H1 (cell line): ENCODE data around the gene CDK5RAP2. TPM values are rescaled to one million over a fixed set of nuclear protein-coding genes. Genes with fewer than 3 reads are reported as not detected.

Source experiments
- CTCF ChIA-PET: fragments of 300-600 bp; sonication (Branson Sonifier 250); formaldehyde crosslinking; loops from one replicate; lab custom pipeline; 2021; ENCODE audit not compliant: partially characterized antibody; lab: Charles Lee
- POLR2A ChIA-PET: fragments of 300-600 bp; sonication (Branson Sonifier 250); formaldehyde crosslinking; loops from one replicate; lab custom pipeline; 2021; ENCODE audit warnings: inconsistent platforms; ENCODE audit not compliant: partially characterized antibody; lab: Charles Lee
- DNase-seq, 2 experiments: peaks; one replicate each; pipeline versions ENCODE4 v3.0.0 to v3.0.0-alpha.2; 2010 to 2022; ENCODE audit warnings: low spot score in 2 of 2, low read depth in 1 of 2, mixed read lengths in 1 of 2
- FAIRE-seq: peaks from 2 replicates; lab custom pipeline; 2011; peaks lifted over from hg19 to GRCh38; lab: Jason Lieb, UNC
- H2AFZ ChIP-seq: 2 replicates; pipeline ENCODE4 v1.8.1; 2012; ENCODE audit warnings: low read length, inconsistent platforms
- H2AK5ac ChIP-seq: 2 replicates; pipeline ENCODE4 v1.6.1; 2013; ENCODE audit warnings: low read depth, low read length
- H2BK120ac ChIP-seq: replicated peaks from 2 replicates; pipeline ENCODE3; 2013; ENCODE audit warnings: low read depth, low read length, inconsistent platforms
- H2BK12ac ChIP-seq: 2 replicates; pipeline ENCODE4 v1.6.1; 2013; ENCODE audit warnings: low read depth, low read length
- H2BK15ac ChIP-seq: 2 replicates; pipeline ENCODE4 v1.6.1; 2013; ENCODE audit warnings: low read length
- H2BK20ac ChIP-seq: 2 replicates; pipeline ENCODE4 v1.6.1; 2013; ENCODE audit warnings: low read length
- H2BK5ac ChIP-seq: 2 replicates; pipeline ENCODE4 v1.6.1; 2013; ENCODE audit warnings: low read depth, low read length
- H3K14ac ChIP-seq: 2 replicates; pipeline ENCODE4 v1.6.1; 2013; ENCODE audit warnings: inconsistent platforms; ENCODE audit not compliant: insufficient read length
- H3K18ac ChIP-seq: 2 replicates; pipeline ENCODE4 v1.6.1; 2013; ENCODE audit warnings: low read length; ENCODE audit errors: extremely low read depth
- H3K23ac ChIP-seq: 2 replicates; pipeline ENCODE4 v1.6.1; 2013; ENCODE audit warnings: inconsistent platforms; ENCODE audit not compliant: insufficient read length
- H3K23me2 ChIP-seq: 2 replicates; pipeline ENCODE4 v1.6.1; 2013; ENCODE audit warnings: low read depth, low read length
- H3K27ac ChIP-seq: 2 replicates; pipeline ENCODE4 v1.6.1; 2011; ENCODE audit warnings: low read depth, low read length, inconsistent platforms
- H3K27me3 ChIP-seq, 4 experiments: replicated peaks in 1 of 4; 1 replicate in 1 of 4; 2 replicates in 3 of 4; pipeline versions ENCODE4 v1.6.1 to v1.8.1; 2011 to 2013; ENCODE audit warnings: low read length in 3 of 4, mild to moderate bottlenecking in 3 of 4, inconsistent platforms in 2 of 4, mixed read lengths in 2 of 4, moderate library complexity in 1 of 4; ENCODE audit not compliant: control insufficient read depth in 3 of 4, insufficient read depth in 3 of 4; ENCODE audit errors: extremely low read depth in 1 of 4
- H3K36me3 ChIP-seq, 4 experiments: 2 replicates each; pipeline versions ENCODE4 v1.6.1 to v1.8.1; 2011 to 2013; ENCODE audit warnings: mild to moderate bottlenecking in 4 of 4, low read length in 3 of 4, moderate library complexity in 2 of 4, control low read depth in 1 of 4, inconsistent platforms in 1 of 4; ENCODE audit not compliant: insufficient read depth in 4 of 4, control insufficient read depth in 2 of 4
- H3K4ac ChIP-seq: replicated peaks from 2 replicates; pipeline ENCODE3; 2013; ENCODE audit warnings: low read length, low read depth, mixed read lengths, inconsistent platforms; ENCODE audit not compliant: insufficient read length
- H3K4me1 ChIP-seq, 4 experiments: replicated peaks in 1 of 4; 1 replicate in 1 of 4; 2 replicates in 3 of 4; pipeline versions ENCODE4 v1.6.1 to v1.8.1; 2011 to 2013; ENCODE audit warnings: low read length in 3 of 4, inconsistent platforms in 2 of 4, mixed read lengths in 1 of 4; ENCODE audit not compliant: insufficient read depth in 4 of 4, control insufficient read depth in 3 of 4
- H3K4me2 ChIP-seq, 2 experiments: 2 replicates each; pipeline versions ENCODE4 v1.6.1 to v1.8.1; 2011 to 2013; ENCODE audit warnings: low read depth in 2 of 2, low read length in 2 of 2, control low read depth in 1 of 2, inconsistent platforms in 1 of 2, mild to moderate bottlenecking in 1 of 2; ENCODE audit not compliant: insufficient read depth in 1 of 2
- H3K4me3 ChIP-seq, 4 experiments: fragments of 200-600, 300-600 bp in 1 of 4; sonication (generic), shearing (Covaris generic), sonication (Bioruptor Twin) in 1 of 4; 2 replicates each; pipeline versions ENCODE4 v1.5.1 to v1.8.1; 2011 to 2016; ENCODE audit warnings: low read length in 4 of 4, low read depth in 3 of 4, control low read depth in 2 of 4, inconsistent platforms in 2 of 4, mild to moderate bottlenecking in 2 of 4, mixed read lengths in 1 of 4, moderate library complexity in 1 of 4; ENCODE audit not compliant: insufficient read depth in 2 of 4; ENCODE audit errors: extremely low read depth in 1 of 4
- H3K56ac ChIP-seq: replicated peaks from 2 replicates; pipeline ENCODE3; 2013; ENCODE audit warnings: low read depth, mild to moderate bottlenecking, mixed read lengths, low read length, inconsistent platforms; ENCODE audit not compliant: insufficient read length
- H3K79me1 ChIP-seq: 2 replicates; pipeline ENCODE4 v1.6.1; 2013; ENCODE audit warnings: low read depth, low read length, control low read depth
- H3K79me2 ChIP-seq, 2 experiments: 2 replicates each; pipeline versions ENCODE4 v1.6.1 to v1.8.1; 2012 to 2013; ENCODE audit warnings: low read length in 2 of 2, mild to moderate bottlenecking in 2 of 2, inconsistent platforms in 1 of 2; ENCODE audit not compliant: insufficient read depth in 2 of 2, control insufficient read depth in 1 of 2
- H3K9ac ChIP-seq, 4 experiments: replicated peaks in 1 of 4; 1 replicate in 1 of 4; 2 replicates in 3 of 4; pipeline versions ENCODE4 v1.6.1 to v1.8.1; 2011 to 2013; ENCODE audit warnings: low read depth in 3 of 4, low read length in 3 of 4, control low read depth in 2 of 4, mild to moderate bottlenecking in 2 of 4, moderate library complexity in 2 of 4, inconsistent platforms in 1 of 4; ENCODE audit errors: extremely low read depth in 1 of 4
- H3K9me3 ChIP-seq, 2 experiments: 2 replicates each; pipeline versions ENCODE4 v1.6.1 to v1.8.1; 2012 to 2013; ENCODE audit warnings: mild to moderate bottlenecking in 2 of 2, moderate library complexity in 2 of 2, control low read depth in 1 of 2, inconsistent platforms in 1 of 2, low read depth in 1 of 2, low read length in 1 of 2, mixed read lengths in 1 of 2; ENCODE audit not compliant: insufficient read depth in 2 of 2
- H4K20me1 ChIP-seq, 2 experiments: replicated peaks in 1 of 2; 2 replicates each; pipeline versions ENCODE3 to v1.8.1; 2011 to 2013; ENCODE audit warnings: inconsistent platforms in 2 of 2, low read length in 2 of 2, mild to moderate bottlenecking in 1 of 2; ENCODE audit not compliant: insufficient read depth in 2 of 2, control insufficient read depth in 1 of 2
- H4K5ac ChIP-seq: 2 replicates; pipeline ENCODE4 v1.6.1; 2013; ENCODE audit warnings: low read length, low read depth, mixed read lengths, inconsistent platforms; ENCODE audit not compliant: insufficient read length
- H4K8ac ChIP-seq: 2 replicates; pipeline ENCODE4 v1.8.0; 2013; ENCODE audit warnings: mild to moderate bottlenecking, moderate library complexity, low read length, inconsistent platforms; ENCODE audit not compliant: insufficient read depth; ENCODE audit errors: extremely low read depth
- H4K91ac ChIP-seq: replicated peaks from 2 replicates; pipeline ENCODE3; 2013; ENCODE audit warnings: low read length, mixed read lengths, inconsistent platforms; ENCODE audit not compliant: insufficient read length
- ASH2L ChIP-seq: fragments of 200-600, 300-600 bp; sonication (generic); IDR thresholded peaks from one replicate; pipeline ENCODE4 v1.7.1; 2017; ENCODE audit warnings: low read length
- ATF3 ChIP-seq: IDR thresholded peaks from 2 replicates; pipeline ENCODE4 v1.6.1; 2011; ENCODE audit warnings: low read depth, mild to moderate bottlenecking, low read length; ENCODE audit not compliant: insufficient read depth
- BACH1 ChIP-seq: IDR thresholded peaks from 2 replicates; pipeline ENCODE4 v1.6.1; 2012; ENCODE audit warnings: low read length, improper control_type of control experiment
- CBX5 ChIP-seq: fragments of 300-800, 300-1000 bp; sonication (generic); IDR thresholded peaks from 2 replicates; pipeline ENCODE4 v1.7.1; 2016; ENCODE audit warnings: antibody characterized with exemption, low read length, low read depth
- CTBP2 ChIP-seq: IDR thresholded peaks from 2 replicates; pipeline ENCODE4 v1.7.0; 2011; ENCODE audit warnings: borderline replicate concordance, mild to moderate bottlenecking, moderate library complexity, mixed read lengths, low read length; ENCODE audit not compliant: insufficient read depth, insufficient read length
- EGR1 ChIP-seq: IDR thresholded peaks from 2 replicates; pipeline ENCODE4 v1.6.1; 2011; ENCODE audit warnings: low read depth, low read length, borderline replicate concordance
- GTF2F1 ChIP-seq: IDR thresholded peaks from 2 replicates; pipeline ENCODE4 v1.6.1; 2012; ENCODE audit warnings: low read depth, low read length, improper control_type of control experiment, borderline replicate concordance
- KDM1A ChIP-seq: fragments of 200-600, 300-600 bp; sonication (generic); IDR thresholded peaks from 2 replicates; pipeline ENCODE4 v1.7.1; 2016; ENCODE audit warnings: mild to moderate bottlenecking, low read length, borderline replicate concordance
- POLR2AphosphoS5 ChIP-seq: IDR thresholded peaks from 2 replicates; pipeline ENCODE4 v1.6.1; 2011; ENCODE audit warnings: low read depth, low read length
- SAP30 ChIP-seq: fragments of 300-600 bp; sonication (generic); IDR thresholded peaks from 2 replicates; pipeline ENCODE4 v1.7.1; 2012; ENCODE audit warnings: low read length, moderate library complexity, mild to moderate bottlenecking, inconsistent platforms; ENCODE audit not compliant: insufficient read depth, insufficient replicate concordance
- USF2 ChIP-seq: IDR thresholded peaks from 2 replicates; pipeline ENCODE4 v1.6.1; 2011; ENCODE audit warnings: low read length, improper control_type of control experiment
- polyA plus RNA-seq, 7 experiments: library from polyadenylated mRNA; depleted of rRNA in 3 of 7; stranded (reverse) in 5 of 7; unstranded in 2 of 7; fragments of >200 nt in 5 of 7; fragments of 200-250 nt in 2 of 7; gene quantifications; 1 replicate in 5 of 7; 2 replicates in 1 of 7; 4 replicates in 1 of 7; pipeline versions ENCODE4 v1.2.1 to v1.2.3, GENCODE V29; 2011 to 2013; ENCODE audit warnings: missing spikeins in 2 of 7, mixed read lengths in 2 of 7
- total RNA-seq: library from RNA; stranded (reverse); fragmentation: NEBNext Ultra II Directional; extraction: Animal tissue kit (Norgen Biotek cat#: 25700); gene quantifications from 2 replicates; pipeline ENCODE4 v1.2.1, GENCODE V29; 2021
- TF ChIP-seq, protein P1 (sequence below): IDR thresholded peaks from 2 replicates; pipeline ENCODE4 v1.6.1; 2012; ENCODE audit warnings: inconsistent platforms

Gene CDK5RAP2
- total and polyA plus RNA-seq, 2 of the 8 experiments (the other 6 are each of a cell fraction or from before 2014, with no cell fraction given) = 19.8 to 49.4 TPM

- no peaks in the 10 kb centered on the region for H3K79me1 ChIP-seq
- H2BK15ac ChIP-seq = no peak overlapping the region
- no peaks in the 10 kb centered on the region for H3K9me3 ChIP-seq
- no peaks in the 10 kb centered on the region for H4K20me1 ChIP-seq
- no peaks in the 10 kb centered on the region for H3K27me3 ChIP-seq
- no peak overlapping the region for H4K5ac ChIP-seq
- H2BK20ac ChIP-seq = no peak overlapping the region
- H2BK120ac ChIP-seq = no peak overlapping the region
- ChIA-PET POLR2A (no interaction called here), CTCF (interaction anchor here (0.9 to 1.3 kb wide), 4 partner anchors 10 to 37 kb away, joined by 3 to 5 read pairs (median 4); no protein-coding TSS in a partner anchor)
- no peak overlapping the region for H4K8ac ChIP-seq
- no peak overlapping the region for H3K18ac ChIP-seq
- H3K79me2 ChIP-seq = no peaks in the 10 kb centered on the region
- H3K4ac ChIP-seq = no peak overlapping the region
- no peaks in the 10 kb centered on the region for H3K23me2 ChIP-seq
- no peaks in the 10 kb centered on the region for H3K36me3 ChIP-seq
- H3K27ac ChIP-seq = no peak overlapping the region
- H2AK5ac ChIP-seq = no peak overlapping the region
- no peak overlapping the region for H3K4me2 ChIP-seq
- H4K91ac ChIP-seq = no peak overlapping the region
- H3K14ac ChIP-seq = no peak overlapping the region
- no peak overlapping the region for H2BK12ac ChIP-seq
- no peak for FAIRE-seq
- no peak overlapping the region for H3K23ac ChIP-seq
- no peak for DNase-seq
- H3K4me1 ChIP-seq = peaks cover 0 to 6% (median 0%) of the 10 kb centered on the region in 4 experiments; a peak in 1 of 7 replicates
- no peak overlapping the region for H3K56ac ChIP-seq
- no peak overlapping the region for H2AFZ ChIP-seq
- no peak overlapping the region for H2BK5ac ChIP-seq
- H3K9ac ChIP-seq = no peak overlapping the region
- H3K4me3 ChIP-seq = no peak overlapping the region
- TF ChIP-seq USF2 (no peak), KDM1A (no peak), CBX5 (no peak), ASH2L (no peak), SAP30 (no peak), ATF3 (no peak), EGR1 (no peak), GTF2F1 (no peak), BACH1 (no peak), CTBP2 (no peak), POLR2AphosphoS5 (no peak)
- TF ChIP-seq, protein P1, sequence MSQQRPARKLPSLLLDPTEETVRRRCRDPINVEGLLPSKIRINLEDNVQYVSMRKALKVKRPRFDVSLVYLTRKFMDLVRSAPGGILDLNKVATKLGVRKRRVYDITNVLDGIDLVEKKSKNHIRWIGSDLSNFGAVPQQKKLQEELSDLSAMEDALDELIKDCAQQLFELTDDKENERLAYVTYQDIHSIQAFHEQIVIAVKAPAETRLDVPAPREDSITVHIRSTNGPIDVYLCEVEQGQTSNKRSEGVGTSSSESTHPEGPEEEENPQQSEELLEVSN = no peak
Observed at GRCh38 chr9:120622790-120623189, 42.8 kb upstream of the CDK5RAP2 start.
